Activated naive CD8-positive, alpha-beta T cell treated with anti-CD3 and anti-CD28 coated beads, Interleukin-2, amount 50 U/mL, for 24 hours (primary cell): ENCODE results near the gene C1orf159.
A peak's percentile ranks its signal among the peaks of the same experiment; 100 is the strongest.
"Not testable (repeated sequence)": the region's sequence is repeated elsewhere in the genome, so short reads cannot be mapped to it uniquely, and the experiment has no call there.

ENCODE experiments used
- ATAC-seq: fragments of 150-1000 bp; cut with Tn5 transposase; one replicate; pipeline ENCODE4 v1.10.0; 2021
- DNase-seq: peaks from one replicate; pipeline ENCODE4 v3.0.0; 2021
- H3K27ac Mint-ChIP-seq: one replicate; pipeline ENCODE4 v1.8.0; 2021; ENCODE audit warnings: mild to moderate bottlenecking, mixed read lengths
- H3K27me3 Mint-ChIP-seq: one replicate; pipeline ENCODE4 v1.8.0; 2021; ENCODE audit warnings: mixed read lengths
- H3K36me3 Mint-ChIP-seq: one replicate; pipeline ENCODE4 v1.8.0; 2021; ENCODE audit warnings: low read depth, mixed read lengths
- H3K4me1 Mint-ChIP-seq: one replicate; pipeline ENCODE4 v1.8.0; 2021; ENCODE audit warnings: mixed read lengths
- H3K4me3 Mint-ChIP-seq: one replicate; pipeline ENCODE4 v1.8.0; 2021; ENCODE audit warnings: mild to moderate bottlenecking, moderate library complexity, mixed read lengths
- H3K9me3 Mint-ChIP-seq: one replicate; pipeline ENCODE4 v1.8.0; 2021; ENCODE audit warnings: mixed read lengths

The C1orf159 gene

GRCh38 chr1:1156140-1157032 lies 40.5 kb upstream of the C1orf159 start:
- Mint-ChIP-seq H3K27ac (no peak overlapping the region), H3K4me3 (no peak overlapping the region), H3K9me3 (peaks cover 21% of the 10 kb centered on the region), H3K36me3 (peaks cover 4% of the 10 kb centered on the region), H3K4me1 (peaks cover 5% of the 10 kb centered on the region), H3K27me3 (no peaks in the 10 kb centered on the region)
- DNase-seq (no peak), ATAC-seq (no peak)

- H3K27ac Mint-ChIP-seq = no peak overlapping the region
- peaks cover 21% of the 10 kb centered on the region for H3K9me3 Mint-ChIP-seq
- H3K4me3 Mint-ChIP-seq = no peak overlapping the region
These were observed 39.4 kb upstream of the C1orf159 start for GRCh38 chr1:1155258-1155657.

GRCh38 chr1:1153874-1154273 lies 38.0 kb upstream of the C1orf159 start:
- no peak for DNase-seq
- H3K9me3 Mint-ChIP-seq = peaks cover 21% of the 10 kb centered on the region
- peaks cover 4% of the 10 kb centered on the region for H3K36me3 Mint-ChIP-seq
- peaks cover 5% of the 10 kb centered on the region for H3K4me1 Mint-ChIP-seq
- H3K4me3 Mint-ChIP-seq = no peak overlapping the region
- no peaks in the 10 kb centered on the region for H3K27me3 Mint-ChIP-seq
- no peak overlapping the region for H3K27ac Mint-ChIP-seq
- ATAC-seq = no peak

More at GRCh38 chr1:1155258-1155657, 39.4 kb upstream of the C1orf159 start:
- H3K27me3 Mint-ChIP-seq = no peaks in the 10 kb centered on the region
- H3K36me3 Mint-ChIP-seq = peaks cover 4% of the 10 kb centered on the region
- no peak for ATAC-seq
- no peak for DNase-seq
- H3K4me1 Mint-ChIP-seq = peaks cover 5% of the 10 kb centered on the region

- not testable (repeated sequence) for ATAC-seq, DNase-seq, H3K4me1 Mint-ChIP-seq, H3K4me3 Mint-ChIP-seq, H3K36me3 Mint-ChIP-seq, H3K27me3 Mint-ChIP-seq
- H3K27ac Mint-ChIP-seq = peak overlapping the region; percentile 79
- peaks cover 21% of the 10 kb centered on the region for H3K9me3 Mint-ChIP-seq
These were observed 37.3 kb upstream of the C1orf159 start for GRCh38 chr1:1153215-1153614.

GRCh38 chr1:1152431-1152830 lies 36.5 kb upstream of the C1orf159 start:
- not testable (repeated sequence) for H3K27me3 Mint-ChIP-seq, DNase-seq, H3K4me3 Mint-ChIP-seq, ATAC-seq, H3K36me3 Mint-ChIP-seq, H3K4me1 Mint-ChIP-seq
- peaks cover 21% of the 10 kb centered on the region for H3K9me3 Mint-ChIP-seq
- peak overlapping the region; percentile 79 for H3K27ac Mint-ChIP-seq

GRCh38 chr1:1151306-1151705 lies 35.4 kb upstream of the C1orf159 start:
- no peak overlapping the region for H3K4me3 Mint-ChIP-seq
- ATAC-seq (no peak), DNase-seq (no peak)
- peaks cover 7% of the 10 kb centered on the region for H3K4me1 Mint-ChIP-seq
- H3K27me3 Mint-ChIP-seq = no peaks in the 10 kb centered on the region
- H3K27ac Mint-ChIP-seq = no peak overlapping the region
- peaks cover 21% of the 10 kb centered on the region for H3K9me3 Mint-ChIP-seq
- H3K36me3 Mint-ChIP-seq = peaks cover 4% of the 10 kb centered on the region

- Mint-ChIP-seq H3K4me1 (peaks cover 7% of the 10 kb centered on the region), H3K4me3 (no peak overlapping the region), H3K36me3 (peaks cover 4% of the 10 kb centered on the region), H3K27me3 (no peaks in the 10 kb centered on the region), H3K27ac (no peak overlapping the region), H3K9me3 (peaks cover 21% of the 10 kb centered on the region)
- ATAC-seq (no peak), DNase-seq (no peak)
These were observed 34.2 kb upstream of the C1orf159 start for GRCh38 chr1:1150100-1150499.

- DNase-seq (no peak), ATAC-seq (no peak)
- no peak overlapping the region for H3K27ac Mint-ChIP-seq
- H3K4me3 Mint-ChIP-seq = no peak overlapping the region
- peaks cover 7% of the 10 kb centered on the region for H3K4me1 Mint-ChIP-seq
- no peaks in the 10 kb centered on the region for H3K27me3 Mint-ChIP-seq
- H3K9me3 Mint-ChIP-seq = peaks cover 21% of the 10 kb centered on the region
- H3K36me3 Mint-ChIP-seq = peaks cover 4% of the 10 kb centered on the region
These were observed 33.5 kb upstream of the C1orf159 start for GRCh38 chr1:1149416-1149815.

GRCh38 chr1:1148569-1148968 lies 32.7 kb upstream of the C1orf159 start:
- Mint-ChIP-seq H3K4me3 (no peak overlapping the region), H3K27ac (no peak overlapping the region), H3K27me3 (no peaks in the 10 kb centered on the region), H3K36me3 (peaks cover 4% of the 10 kb centered on the region), H3K4me1 (peaks cover 15% of the 10 kb centered on the region), H3K9me3 (peaks cover 15% of the 10 kb centered on the region)
- ATAC-seq (no peak), DNase-seq (no peak)

GRCh38 chr1:1148061-1148460 lies 32.2 kb upstream of the C1orf159 start:
- DNase-seq (no peak), ATAC-seq (no peak)
- Mint-ChIP-seq H3K36me3 (peaks cover 4% of the 10 kb centered on the region), H3K4me1 (peaks cover 15% of the 10 kb centered on the region), H3K27me3 (no peaks in the 10 kb centered on the region), H3K9me3 (peaks cover 10% of the 10 kb centered on the region), H3K4me3 (no peak overlapping the region), H3K27ac (no peak overlapping the region)

- H3K4me3 Mint-ChIP-seq = no peak overlapping the region
- no peaks in the 10 kb centered on the region for H3K9me3 Mint-ChIP-seq
- no peak overlapping the region for H3K27ac Mint-ChIP-seq
- H3K36me3 Mint-ChIP-seq = no peaks in the 10 kb centered on the region
- H3K27me3 Mint-ChIP-seq = no peaks in the 10 kb centered on the region
- ATAC-seq = no peak
- peaks cover 27% of the 10 kb centered on the region for H3K4me1 Mint-ChIP-seq
- DNase-seq = no peak
These were observed 30.7 kb upstream of the C1orf159 start for GRCh38 chr1:1146596-1146995.

GRCh38 chr1:1146026-1146425 lies 30.1 kb upstream of the C1orf159 start:
- ATAC-seq (no peak), DNase-seq (no peak)
- H3K27ac Mint-ChIP-seq = no peak overlapping the region
- H3K9me3 Mint-ChIP-seq = no peaks in the 10 kb centered on the region
- H3K36me3 Mint-ChIP-seq = no peaks in the 10 kb centered on the region
- no peaks in the 10 kb centered on the region for H3K27me3 Mint-ChIP-seq
- H3K4me3 Mint-ChIP-seq = no peak overlapping the region
- H3K4me1 Mint-ChIP-seq = peaks cover 29% of the 10 kb centered on the region

- peaks cover 29% of the 10 kb centered on the region for H3K4me1 Mint-ChIP-seq
- H3K27me3 Mint-ChIP-seq = no peaks in the 10 kb centered on the region
- no peak overlapping the region for H3K4me3 Mint-ChIP-seq
- peak overlapping the region; percentile 62 for H3K27ac Mint-ChIP-seq
- ATAC-seq = no peak
- DNase-seq = no peak
- no peaks in the 10 kb centered on the region for H3K36me3 Mint-ChIP-seq
- no peaks in the 10 kb centered on the region for H3K9me3 Mint-ChIP-seq
These were observed 29.6 kb upstream of the C1orf159 start for GRCh38 chr1:1145547-1145914.

GRCh38 chr1:1144843-1145546 lies 29.1 kb upstream of the C1orf159 start:
- no peaks in the 10 kb centered on the region for H3K36me3 Mint-ChIP-seq
- no peaks in the 10 kb centered on the region for H3K27me3 Mint-ChIP-seq
- no peak overlapping the region for H3K4me3 Mint-ChIP-seq
- H3K4me1 Mint-ChIP-seq = peaks cover 29% of the 10 kb centered on the region
- DNase-seq = no peak
- no peaks in the 10 kb centered on the region for H3K9me3 Mint-ChIP-seq
- no peak for ATAC-seq
- peak overlapping the region; percentile 62 for H3K27ac Mint-ChIP-seq
